CD4-positive, alpha-beta T cell (primary cell): ENCODE data around the gene SUFU. TPM values are rescaled to one million over a fixed set of nuclear protein-coding genes. Genes with fewer than 3 reads are reported as not detected.

ENCODE experiments used
- ATAC-seq: fragments of 200-7000 bp; cut with Tn5 transposase; one replicate; pipeline ENCODE4 v1.10.0; 2022; ENCODE audit warnings: mild to moderate bottlenecking; ENCODE audit not compliant: poor library complexity
- CTCF ChIA-PET: fragments of 350-600 bp; sonication (Branson Sonifier 250); formaldehyde crosslinking; loops from one replicate; lab custom pipeline; 2021; ENCODE audit warnings: antibody characterized with exemption, inconsistent platforms; lab: Charles Lee
- POLR2A ChIA-PET: fragments of 350-600 bp; sonication (Branson Sonifier 250); formaldehyde crosslinking; loops from one replicate; lab custom pipeline; 2021; ENCODE audit warnings: antibody characterized with exemption, inconsistent platforms; lab: Charles Lee
- DNase-seq, 14 experiments: peaks; one replicate each; pipeline ENCODE4 v3.0.0-alpha.2; 2013 to 2020; ENCODE audit warnings: mixed read lengths in 2 of 14
- H3K27ac ChIP-seq, 2 donors: one replicate each; pipeline versions ENCODE4 v1.5.1 to v1.7.0; 2013; ENCODE audit warnings: low read length in 2 of 2, low read depth in 1 of 2, mild to moderate bottlenecking in 1 of 2
- H3K27me3 ChIP-seq, 2 experiments: 1 replicate in 1 of 2; 2 replicates in 1 of 2; pipeline versions ENCODE4 v1.6.1 to v1.7.0; 2013; ENCODE audit warnings: low read length in 2 of 2, control low read depth in 1 of 2, mild to moderate bottlenecking in 1 of 2, moderate library complexity in 1 of 2; ENCODE audit not compliant: insufficient read depth in 2 of 2, control insufficient read depth in 1 of 2
- H3K36me3 ChIP-seq: one replicate; pipeline ENCODE4 v1.6.1; 2013; ENCODE audit warnings: low read length, control low read depth; ENCODE audit not compliant: insufficient read depth
- H3K4me1 ChIP-seq: one replicate; pipeline ENCODE4 v1.6.1; 2013; ENCODE audit warnings: low read length, control low read depth; ENCODE audit not compliant: insufficient read depth
- H3K4me3 ChIP-seq: one replicate; pipeline ENCODE4 v1.5.1; 2013; ENCODE audit warnings: mild to moderate bottlenecking, low read length, moderate library complexity
- H3K9me3 ChIP-seq, 2 experiments: 1 replicate in 1 of 2; 2 replicates in 1 of 2; pipeline versions ENCODE4 v1.6.1 to v1.7.0; 2013; ENCODE audit warnings: low read length in 2 of 2, mild to moderate bottlenecking in 2 of 2, control low read depth in 1 of 2, moderate library complexity in 1 of 2; ENCODE audit not compliant: control insufficient read depth in 1 of 2, insufficient read depth in 1 of 2
- H3K27ac Mint-ChIP-seq: one replicate; pipeline ENCODE4 v1.8.0; 2020; ENCODE audit warnings: mixed read lengths
- H3K27me3 Mint-ChIP-seq: one replicate; pipeline ENCODE4 v1.8.0; 2021; ENCODE audit warnings: mixed read lengths
- H3K36me3 Mint-ChIP-seq: one replicate; pipeline ENCODE4 v1.8.0; 2021; ENCODE audit warnings: low read depth, mixed read lengths
- H3K4me1 Mint-ChIP-seq: one replicate; pipeline ENCODE4 v1.8.0; 2021; ENCODE audit warnings: low read depth, mixed read lengths
- H3K4me3 Mint-ChIP-seq: one replicate; pipeline ENCODE4 v1.8.0; 2020; ENCODE audit warnings: mild to moderate bottlenecking, mixed read lengths
- H3K9me3 Mint-ChIP-seq: one replicate; pipeline ENCODE4 v1.8.0; 2020; ENCODE audit warnings: mixed read lengths
- CTCF ChIP-seq: fragments of 200-600 bp; IDR thresholded peaks from one replicate; pipeline ENCODE4 v1.8.0; 2022; ENCODE audit warnings: antibody characterized with exemption, mild to moderate bottlenecking
- intact Hi-C, 2 experiments: fragments of 100-400 bp; cut with DNase I in 1 of 2; cut with micrococcal nuclease in 1 of 2; formaldehyde crosslinking; loops; one replicate each; pipeline versions ENCODE4 v1.15.1 to v1.9.0; 2023 to 2025; cut with DNase I, micrococcal nuclease
- total RNA-seq, 174 experiments: library from RNA in 2 of 174; stranded (reverse) in 2 of 174; gene quantifications; one replicate each; pipeline ENCODE4 v1.2.3 and lab custom pipeline; 2021 to 2026

The SUFU gene
- total RNA-seq, 2 experiments from 2014 or later, result 6.7 to 7.3 TPM

- ATAC-seq, result no peak
- intact Hi-C loops, result loop anchor here in 1 of 2 experiments (10.0 kb wide), 1 partner anchor 629 kb away; no protein-coding TSS in a partner anchor
- H3K4me1 ChIP-seq, result no peaks in the 10 kb centered on the region
- Mint-ChIP-seq H3K36me3 (peaks cover 35% of the 10 kb centered on the region), H3K9me3 (no peaks in the 10 kb centered on the region), H3K27ac (no peak overlapping the region), H3K4me1 (peaks cover 5% of the 10 kb centered on the region), H3K4me3 (no peak overlapping the region), H3K27me3 (no peaks in the 10 kb centered on the region)
- ChIA-PET CTCF (no interaction called here), POLR2A (no interaction called here)
- H3K9me3 ChIP-seq, result no peaks in the 10 kb centered on the region
- peaks cover 50% of the 10 kb centered on the region for H3K36me3 ChIP-seq
- TF ChIP-seq CTCF, result no peak
- DNase-seq, result no peak
- H3K4me3 ChIP-seq, result no peak overlapping the region
- H3K27ac ChIP-seq, result no peak overlapping the region
- no peaks in the 10 kb centered on the region for H3K27me3 ChIP-seq
Observed at GRCh38 chr10:102593804-102594079, 90.0 kb downstream of the SUFU start.

GRCh38 chr10:102595293-102595692, 91.5 kb downstream of the SUFU start:
- H3K27me3 ChIP-seq, result no peaks in the 10 kb centered on the region
- no peak overlapping the region for H3K27ac ChIP-seq
- H3K9me3 Mint-ChIP-seq, result no peaks in the 10 kb centered on the region
- intact Hi-C loops, result loop anchor here in 1 of 2 experiments (10.0 kb wide), 1 partner anchor 630 kb away; no protein-coding TSS in a partner anchor
- no peak overlapping the region for H3K4me3 Mint-ChIP-seq
- peaks cover 5% of the 10 kb centered on the region for H3K4me1 Mint-ChIP-seq
- POLR2A ChIA-PET, result no interaction called here
- peaks cover 65% of the 10 kb centered on the region for H3K36me3 ChIP-seq
- no peaks in the 10 kb centered on the region for H3K9me3 ChIP-seq
- H3K27ac Mint-ChIP-seq, result no peak overlapping the region
- no peaks in the 10 kb centered on the region for H3K4me1 ChIP-seq
- CTCF ChIA-PET, result interaction anchor here (1.6 to 2.7 kb wide), 3 partner anchors 11 to 49 kb away, joined by 6 to 9 read pairs (median 8); partner anchors contain the start of gene TRIM8
- DNase-seq, result no peak
- H3K4me3 ChIP-seq, result no peak overlapping the region
- no peak for ATAC-seq
- H3K27me3 Mint-ChIP-seq, result no peaks in the 10 kb centered on the region
- H3K36me3 Mint-ChIP-seq, result peaks cover 45% of the 10 kb centered on the region
- TF ChIP-seq CTCF, result no peak

GRCh38 chr10:102595897-102596296, 92.1 kb downstream of the SUFU start:
- H3K4me3 ChIP-seq, result no peak overlapping the region
- POLR2A ChIA-PET, result no interaction called here
- TF ChIP-seq CTCF, result no peak
- Mint-ChIP-seq H3K4me1 (peaks cover 5% of the 10 kb centered on the region), H3K27ac (no peak overlapping the region), H3K27me3 (no peaks in the 10 kb centered on the region), H3K36me3 (peaks cover 51% of the 10 kb centered on the region), H3K9me3 (no peaks in the 10 kb centered on the region), H3K4me3 (no peak overlapping the region)
- no peaks in the 10 kb centered on the region for H3K4me1 ChIP-seq
- intact Hi-C loops, result loop anchor here in 1 of 2 experiments (10.0 kb wide), 1 partner anchor 631 kb away; no protein-coding TSS in a partner anchor
- H3K36me3 ChIP-seq, result peaks cover 71% of the 10 kb centered on the region
- no peaks in the 10 kb centered on the region for H3K27me3 ChIP-seq
- no peak overlapping the region for H3K27ac ChIP-seq
- ATAC-seq (no peak), DNase-seq (no peak)
- H3K9me3 ChIP-seq, result no peaks in the 10 kb centered on the region
- CTCF ChIA-PET, result interaction anchor here (1.6 to 2.7 kb wide), 3 partner anchors 12 to 49 kb away, joined by 6 to 9 read pairs (median 8); partner anchors contain the start of gene TRIM8
